Heart left ventricle (tissue), 13 donors: ENCODE results near the gene LCMT1.

Source experiments
- CTCF ChIP-seq, 12 donors: fragments of 200-600 bp; sonication (generic) in 4 of 12; IDR thresholded peaks; one replicate each; pipeline versions ENCODE4 v1.5.0 to v1.8.0; 2018 to 2022; ENCODE audit warnings: antibody characterized with exemption in 12 of 12, mild to moderate bottlenecking in 5 of 12
- POLR2A ChIP-seq, 2 donors: fragments of 450-650 bp; IDR thresholded peaks; one replicate each; pipeline ENCODE4 v1.6.1; 2017; ENCODE audit warnings: antibody characterized with exemption in 2 of 2, mild to moderate bottlenecking in 2 of 2, moderate library complexity in 2 of 2
- donor health status: ischemic (EF 13 %, LVEDD 7.1; RV severe dilation, severe dysfunction).
- donor health status: DM: no; HTN: yes; CAD: no.
- donor health status: DM: no; HTN: no; CAD: no.
- donor health status: ischemic (EF 25% LVEDD 6.9; RV normal size, moderate dysfunction).
- donor health status: ischemic (EF 25% LVEDD 5.7; RV mildly dilated, moderate dysfunction).
- donor health status: ischemic (EF 35%, LVEDD 5.7; RV mildly dilated, moderate dysfunction).
- donor health status: nonischemic (EF 11% LVEDD 7.7; RV severe dilation, severe dysfunction).
- donor health status: DM: yes; HTN: yes; CAD: no.
- donor health status: PGD.
- donor health status: ischemic (EF 29% LVEDD 5.4; RV normal size, mild dysfunction).
- donor health status: nonischemic (EF 23%, LVEDD 6.1; RV moderate dilation, normal function).

DNA sequence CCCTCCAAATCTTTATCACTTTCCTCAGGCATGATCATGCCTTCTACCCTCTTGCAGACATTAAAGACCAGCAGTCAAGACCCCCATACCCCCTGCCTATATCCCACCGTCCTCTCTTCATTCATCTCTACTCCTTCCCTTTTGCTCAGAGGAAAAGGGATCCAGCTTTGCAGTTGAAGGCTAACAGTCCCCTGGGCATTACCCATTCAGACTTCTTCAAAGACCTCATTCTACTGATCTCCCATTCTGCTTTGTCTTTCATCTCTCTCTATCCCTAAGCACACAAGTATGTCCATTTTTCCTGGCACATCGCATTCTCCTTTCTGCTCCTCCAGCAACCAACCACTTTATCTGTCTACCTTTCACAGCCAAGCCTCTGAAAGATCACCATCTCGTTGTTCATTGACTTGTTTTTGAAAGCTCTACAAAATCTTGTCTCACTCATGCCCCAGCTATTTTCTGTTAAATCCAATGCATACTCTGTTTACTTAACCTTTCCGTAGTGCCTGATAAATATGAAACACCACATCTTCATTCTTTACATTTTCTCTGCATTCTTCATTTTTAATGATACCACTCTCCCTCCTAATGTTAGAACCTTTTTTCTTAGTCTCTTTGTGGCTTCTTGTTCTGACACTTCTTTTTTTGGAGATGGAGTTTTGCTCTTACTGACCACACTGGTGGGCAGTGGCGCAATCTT, 14.1 kb upstream of the LCMT1 start:
- no peak for TF ChIP-seq CTCF (IDR thresholded peaks at IDR 0.05)
- TF ChIP-seq POLR2A (IDR thresholded peaks at IDR 0.05): no peak
